Spleen (tissue), 11 donors: Measurements from ENCODE around the gene RSPH9. TPM values are rescaled to one million over a fixed set of nuclear protein-coding genes. Genes with fewer than 3 reads are reported as not detected.

Experiments
- DNase-seq: peaks from one replicate; pipeline ENCODE4 v3.0.0-alpha.2; 2020
- H3K27ac ChIP-seq, 8 donors: fragments of 200-600 bp; sonication (generic) in 7 of 8; 1 replicate in 4 of 8; 2 replicates in 4 of 8; pipeline versions ENCODE4 v1.5.0 to v1.8.0; 2016 to 2021; ENCODE audit warnings: inconsistent platforms in 4 of 8, mild to moderate bottlenecking in 4 of 8, moderate library complexity in 1 of 8
- H3K27me3 ChIP-seq, 7 donors: fragments of 200-600 bp; sonication (generic) in 6 of 7; replicated peaks in 1 of 7; 1 replicate in 4 of 7; 2 replicates in 3 of 7; pipeline versions ENCODE4 v1.5.0 to v1.8.0; 2016 to 2021; ENCODE audit warnings: inconsistent platforms in 3 of 7, mild to moderate bottlenecking in 1 of 7
- H3K36me3 ChIP-seq, 6 donors: fragments of 200-600 bp; sonication (generic) in 5 of 6; 1 replicate in 4 of 6; 2 replicates in 2 of 6; pipeline versions ENCODE4 v1.5.0 to v1.8.0; 2016 to 2021; ENCODE audit warnings: inconsistent platforms in 2 of 6
- H3K4me1 ChIP-seq, 6 donors: fragments of 200-600 bp; sonication (generic) in 5 of 6; 1 replicate in 3 of 6; 2 replicates in 3 of 6; pipeline versions ENCODE4 v1.5.0 to v1.8.0; 2016 to 2021; ENCODE audit warnings: inconsistent platforms in 3 of 6
- H3K4me3 ChIP-seq, 8 donors: fragments of 200-600 bp; sonication (generic) in 7 of 8; 1 replicate in 4 of 8; 2 replicates in 4 of 8; pipeline versions ENCODE4 v1.5.0 to v1.8.0; 2016 to 2021; ENCODE audit warnings: inconsistent platforms in 4 of 8, mild to moderate bottlenecking in 4 of 8, moderate library complexity in 2 of 8
- H3K9me3 ChIP-seq, 8 donors: fragments of 200-600 bp; sonication (generic) in 7 of 8; 1 replicate in 4 of 8; 2 replicates in 4 of 8; pipeline versions ENCODE4 v1.5.0 to v1.8.0; 2016 to 2021; ENCODE audit warnings: inconsistent platforms in 4 of 8
- POLR2A ChIP-seq, 3 donors: fragments of 450-650 bp; IDR thresholded peaks; one replicate each; pipeline ENCODE4 v1.5.1; 2017; ENCODE audit warnings: antibody characterized with exemption in 3 of 3, mild to moderate bottlenecking in 1 of 3
- POLR2AphosphoS5 ChIP-seq, 3 donors: sonication (generic); formaldehyde crosslinking; IDR thresholded peaks; one replicate each; pipeline ENCODE4 v1.5.1; 2017; ENCODE audit warnings: antibody characterized with exemption in 3 of 3
- WGBS, 5 donors: extraction: QIAGEN DNeasy Blood & Tissue Kit in 3 of 5; methylation state at CpG; one replicate each; pipeline versions ENCODE4 v1.1.5 to v1.1.7; 2013 to 2018; 5-methylcytosine and 5-hydroxymethylcytosine counted together
- intact Hi-C: fragments of 100-400 bp; cut with DNase I; formaldehyde crosslinking; loops from one replicate; pipeline ENCODE4 v1.15.0; 2023; ENCODE audit warnings: low total_unique reads
- polyA plus RNA-seq, 3 donors: library from polyadenylated mRNA; stranded (reverse); fragments of 200-250 nt; gene quantifications; one replicate each; pipeline ENCODE4 v1.2.1, GENCODE V29; 2013
- total RNA-seq, 7 donors: library from RNA; depleted of rRNA in 3 of 7; stranded (reverse); fragments of >200 nt in 3 of 7; fragmentation: NEBNext Ultra II Directional in 4 of 7; extraction: Animal tissue kit (Norgen Biotek cat#: 25700) in 4 of 7; gene quantifications; one replicate each; pipeline versions ENCODE4 v1.1.0 to v1.2.1, GENCODE V29; 2016 to 2021
- TF ChIP-seq, protein P1 (sequence below), 11 experiments: fragments of 200-600 bp in 7 of 11; fragments of 450-650 bp in 4 of 11; sonication (generic) in 4 of 11; IDR thresholded peaks in 8 of 11; conservative IDR thresholded peaks in 3 of 11; 1 replicate in 7 of 11; 2 replicates in 4 of 11; pipeline versions ENCODE4 v1.4.0 to v1.8.0; 2016 to 2021; ENCODE audit warnings: antibody characterized with exemption in 11 of 11, inconsistent platforms in 4 of 11, mild to moderate bottlenecking in 1 of 11
- donor health status: healthy with polysubstance abuse.
- donor health status: DM: no; HTN: no; CAD: no; lungs with moderate emphysema.
- donor health status: DM: no; HTN: no; CAD: no.
- donor health status: Bipolar disorder and iron deficiency.
- donor health status: healthy.
- donor health status: DM: no; HTN: no; CAD: no.
- donor health status: DM: yes; HTN: yes; CAD: no.

The RSPH9 gene
- total and polyA plus RNA-seq, 10 donors, result 0.17 to 0.63 (median 0.20) TPM; not detected in 3

DNA sequence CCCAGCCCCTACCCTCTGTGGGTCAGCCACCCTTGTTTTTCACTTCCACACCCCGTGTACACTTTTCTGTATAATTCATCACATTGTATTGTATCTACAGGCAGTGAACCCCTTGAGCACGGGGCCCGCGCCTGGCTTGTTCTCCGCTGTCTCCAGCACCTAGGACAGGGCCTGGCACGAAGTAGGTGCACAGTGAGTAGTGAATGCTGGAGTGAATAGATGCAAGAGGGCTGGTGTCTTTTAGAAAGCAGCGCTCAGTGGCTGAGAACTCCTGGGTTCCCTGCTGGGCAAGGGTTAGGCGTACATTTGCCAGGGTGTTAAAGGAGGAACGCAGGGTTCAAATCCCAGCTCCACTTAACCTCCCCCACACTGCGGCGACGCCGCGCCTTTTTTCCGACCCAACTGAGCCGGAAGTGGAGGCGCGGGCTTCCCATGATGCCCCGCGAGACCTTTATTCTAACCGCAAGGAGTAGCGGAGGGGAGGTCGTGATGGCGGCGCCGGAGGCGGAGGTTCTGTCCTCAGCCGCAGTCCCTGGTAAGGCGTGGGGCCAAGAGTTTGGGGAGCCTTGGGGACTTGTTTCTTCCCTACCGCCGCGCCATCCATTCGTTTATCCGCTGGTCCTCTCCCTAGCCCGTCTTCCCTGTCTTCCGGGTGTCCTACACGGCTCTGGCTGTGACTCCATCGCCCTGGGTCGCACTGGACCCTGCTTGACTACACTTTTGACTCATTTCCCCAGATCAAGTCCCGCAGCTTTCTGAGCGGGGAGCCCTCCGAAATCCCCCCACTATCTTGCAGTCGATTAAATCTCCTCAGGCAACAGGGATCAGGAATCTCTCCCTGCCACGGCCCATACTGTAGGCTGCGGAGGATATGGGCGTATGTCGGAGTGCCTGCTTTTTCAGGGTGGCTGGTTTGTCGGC, 9.2 kb upstream of the RSPH9 start, which contains the start of gene MAD2L1BP:
Gene MAD2L1BP (plus strand): TSS at position 454 of the 921 bp plus-strand sequence. CDS start 36 bp downstream, at position 490.
- WGBS, 5 donors, result 3 to 5% (median 4%) methylated on average over 48 of the region's 48 CpGs

DNA sequence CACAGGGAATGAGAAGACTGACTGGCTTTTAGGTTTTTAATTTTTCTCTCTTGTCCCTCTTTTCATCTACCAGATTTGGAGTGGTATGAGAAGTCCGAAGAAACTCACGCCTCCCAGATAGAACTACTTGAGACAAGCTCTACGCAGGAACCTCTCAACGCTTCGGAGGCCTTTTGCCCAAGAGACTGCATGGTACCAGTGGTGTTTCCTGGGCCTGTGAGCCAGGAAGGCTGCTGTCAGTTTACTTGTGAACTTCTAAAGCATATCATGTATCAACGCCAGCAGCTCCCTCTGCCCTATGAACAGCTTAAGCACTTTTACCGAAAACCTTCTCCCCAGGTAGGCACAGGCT, 8.6 kb upstream of the RSPH9 start:
- H3K27ac ChIP-seq, result peak overlapping the region; percentile 79 to 94 (median 90)
- H3K4me3 ChIP-seq, result peak overlapping the region; percentile 61 to 83 (median 79)
- peaks cover 0 to 48% (median 32%) of the 10 kb centered on the region in 6 donors for H3K36me3 ChIP-seq
- no peaks in the 10 kb centered on the region for H3K27me3 ChIP-seq
- intact Hi-C loops, result no loop called here
- DNase-seq, result no peak
- peaks cover 27 to 65% (median 42%) of the 10 kb centered on the region in 6 donors for H3K4me1 ChIP-seq
- no peak for TF ChIP-seq POLR2A (IDR thresholded peaks at IDR 0.05)
- no peak for TF ChIP-seq POLR2AphosphoS5 (IDR thresholded peaks at IDR 0.05)
- TF ChIP-seq, protein P1, sequence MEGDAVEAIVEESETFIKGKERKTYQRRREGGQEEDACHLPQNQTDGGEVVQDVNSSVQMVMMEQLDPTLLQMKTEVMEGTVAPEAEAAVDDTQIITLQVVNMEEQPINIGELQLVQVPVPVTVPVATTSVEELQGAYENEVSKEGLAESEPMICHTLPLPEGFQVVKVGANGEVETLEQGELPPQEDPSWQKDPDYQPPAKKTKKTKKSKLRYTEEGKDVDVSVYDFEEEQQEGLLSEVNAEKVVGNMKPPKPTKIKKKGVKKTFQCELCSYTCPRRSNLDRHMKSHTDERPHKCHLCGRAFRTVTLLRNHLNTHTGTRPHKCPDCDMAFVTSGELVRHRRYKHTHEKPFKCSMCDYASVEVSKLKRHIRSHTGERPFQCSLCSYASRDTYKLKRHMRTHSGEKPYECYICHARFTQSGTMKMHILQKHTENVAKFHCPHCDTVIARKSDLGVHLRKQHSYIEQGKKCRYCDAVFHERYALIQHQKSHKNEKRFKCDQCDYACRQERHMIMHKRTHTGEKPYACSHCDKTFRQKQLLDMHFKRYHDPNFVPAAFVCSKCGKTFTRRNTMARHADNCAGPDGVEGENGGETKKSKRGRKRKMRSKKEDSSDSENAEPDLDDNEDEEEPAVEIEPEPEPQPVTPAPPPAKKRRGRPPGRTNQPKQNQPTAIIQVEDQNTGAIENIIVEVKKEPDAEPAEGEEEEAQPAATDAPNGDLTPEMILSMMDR (IDR thresholded peaks at IDR 0.05 in 8 of 11, conservative IDR thresholded peaks at IDR 0.05 in 3 of 11), result no peak
- WGBS, 5 donors, result 19 to 25% (median 24%) methylated on average over 7 of the region's 7 CpGs
- H3K9me3 ChIP-seq, result no peaks in the 10 kb centered on the region

More for the DNA sequence above, 9.2 kb upstream of the RSPH9 start, which contains the start of gene MAD2L1BP:
- H3K36me3 ChIP-seq, result peaks cover 0 to 41% (median 26%) of the 10 kb centered on the region in 6 donors
- intact Hi-C loops, result no loop called here
- peak within 1 kb of the TSS; percentile 61 to 83 (median 79) for H3K4me3 ChIP-seq
- no peaks in the 10 kb centered on the region for H3K27me3 ChIP-seq
- H3K27ac ChIP-seq, result peak within 1 kb of the TSS; percentile 79 to 94 (median 90)
- H3K4me1 ChIP-seq, result peaks cover 27 to 62% (median 42%) of the 10 kb centered on the region in 6 donors
- TF ChIP-seq, protein P1 (IDR thresholded peaks at IDR 0.05 in 8 of 11, conservative IDR thresholded peaks at IDR 0.05 in 3 of 11), result peak in 1 of 11 experiments; percentile 11
- TF ChIP-seq POLR2AphosphoS5 (IDR thresholded peaks at IDR 0.05) (peak; percentile 93 to 95 (median 94)), POLR2A (IDR thresholded peaks at IDR 0.05) (peak in 1 of 3 donors; percentile 51)
- H3K9me3 ChIP-seq, result no peaks in the 10 kb centered on the region
- peak; percentile 95 for DNase-seq

DNA sequence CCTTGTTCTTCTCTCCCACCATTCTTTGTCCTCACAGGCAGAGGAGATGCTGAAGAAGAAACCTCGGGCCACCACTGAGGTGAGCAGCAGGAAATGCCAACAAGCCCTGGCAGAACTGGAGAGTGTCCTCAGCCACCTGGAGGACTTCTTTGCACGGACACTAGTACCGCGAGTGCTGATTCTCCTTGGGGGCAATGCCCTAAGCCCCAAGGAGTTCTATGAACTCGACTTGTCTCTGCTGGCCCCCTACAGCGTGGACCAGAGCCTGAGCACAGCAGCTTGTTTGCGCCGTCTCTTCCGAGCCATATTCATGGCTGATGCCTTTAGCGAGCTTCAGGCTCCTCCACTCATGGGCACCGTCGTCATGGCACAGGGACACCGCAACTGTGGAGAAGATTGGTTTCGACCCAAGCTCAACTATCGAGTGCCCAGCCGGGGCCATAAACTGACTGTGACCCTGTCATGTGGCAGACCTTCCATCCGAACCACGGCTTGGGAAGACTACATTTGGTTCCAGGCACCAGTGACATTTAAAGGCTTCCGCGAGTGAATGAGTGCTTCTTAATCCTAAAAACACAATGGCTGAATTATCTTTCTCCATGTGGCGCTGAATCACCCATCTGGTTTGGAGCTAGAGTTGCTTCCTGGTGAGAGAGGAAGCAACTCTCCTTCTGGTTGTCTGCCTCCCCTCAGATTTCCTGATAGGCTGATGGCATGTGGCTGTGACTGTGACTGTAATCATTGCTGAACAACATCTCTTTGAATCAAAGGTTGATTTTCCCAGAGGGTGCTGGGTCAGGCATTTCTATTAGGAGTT, 4.6 kb upstream of the RSPH9 start:
- Histone ChIP-seq H3K9me3 (no peaks in the 10 kb centered on the region), H3K27ac (no peak overlapping the region), H3K27me3 (no peaks in the 10 kb centered on the region), H3K4me3 (no peak overlapping the region), H3K36me3 (peaks cover 0 to 73% (median 45%) of the 10 kb centered on the region in 6 donors), H3K4me1 (peaks cover 23 to 71% (median 45%) of the 10 kb centered on the region in 6 donors)
- intact Hi-C loops, result no loop called here
- 91 to 96% (median 94%) methylated on average over 21 of the region's 21 CpGs for WGBS, 5 donors
- DNase-seq, result no peak
- TF ChIP-seq POLR2AphosphoS5 (IDR thresholded peaks at IDR 0.05) (no peak), POLR2A (IDR thresholded peaks at IDR 0.05) (no peak)
- TF ChIP-seq, protein P1 (IDR thresholded peaks at IDR 0.05 in 8 of 11, conservative IDR thresholded peaks at IDR 0.05 in 3 of 11), result no peak
